GM19395 (cell line): ENCODE measurements around the gene MAB21L3.

Experiments used
- ATAC-seq: cut with Tn5 transposase; IDR thresholded peaks from one replicate; pipeline ENCODE4 v1.9.1; 2021; ENCODE audit warnings: mild to moderate bottlenecking, moderate library complexity; ENCODE audit not compliant: unreplicated experiment

The MAB21L3 gene

DNA sequence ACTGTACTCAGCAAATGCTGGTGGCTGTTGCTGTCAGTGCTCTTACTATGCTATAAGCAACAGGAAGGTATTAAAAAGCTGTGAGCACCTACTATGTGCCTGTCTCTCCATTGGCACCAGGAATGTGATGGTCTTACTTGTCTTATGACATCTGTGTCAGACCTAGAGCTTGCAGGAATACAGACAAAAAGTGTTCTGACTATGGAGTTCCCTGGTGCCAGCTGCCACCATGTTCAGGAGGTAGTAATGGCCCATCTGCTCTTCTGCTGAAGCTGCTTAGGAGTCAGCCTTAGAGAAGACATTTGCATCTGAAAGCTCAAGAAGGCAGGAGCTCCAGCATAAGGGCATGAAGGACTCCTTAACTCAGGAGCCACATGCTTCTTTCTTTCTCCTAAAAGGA, 52.3 kb downstream of the MAB21L3 start:
- ATAC-seq: no peak

DNA sequence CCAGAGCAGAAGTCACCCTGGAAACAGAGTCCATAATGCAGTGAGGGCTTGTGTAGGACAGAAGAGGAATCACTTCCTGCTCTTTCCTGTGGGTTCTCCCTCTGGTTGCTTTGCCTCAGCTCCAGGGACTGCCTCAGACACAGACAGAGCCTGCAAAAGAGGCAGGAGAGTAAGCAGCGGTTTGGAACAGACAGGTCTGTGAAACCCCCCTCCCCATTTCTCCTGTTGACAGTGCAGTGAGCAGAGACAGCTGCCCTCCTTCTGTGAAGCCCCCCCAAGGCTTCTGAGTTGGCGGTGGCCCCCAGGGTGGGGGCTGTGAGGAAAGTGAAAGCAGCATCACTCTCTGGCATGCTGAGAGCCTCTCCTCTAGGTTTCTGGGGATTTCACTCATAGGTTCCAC, 53.0 kb downstream of the MAB21L3 start:
- no peak for ATAC-seq

DNA sequence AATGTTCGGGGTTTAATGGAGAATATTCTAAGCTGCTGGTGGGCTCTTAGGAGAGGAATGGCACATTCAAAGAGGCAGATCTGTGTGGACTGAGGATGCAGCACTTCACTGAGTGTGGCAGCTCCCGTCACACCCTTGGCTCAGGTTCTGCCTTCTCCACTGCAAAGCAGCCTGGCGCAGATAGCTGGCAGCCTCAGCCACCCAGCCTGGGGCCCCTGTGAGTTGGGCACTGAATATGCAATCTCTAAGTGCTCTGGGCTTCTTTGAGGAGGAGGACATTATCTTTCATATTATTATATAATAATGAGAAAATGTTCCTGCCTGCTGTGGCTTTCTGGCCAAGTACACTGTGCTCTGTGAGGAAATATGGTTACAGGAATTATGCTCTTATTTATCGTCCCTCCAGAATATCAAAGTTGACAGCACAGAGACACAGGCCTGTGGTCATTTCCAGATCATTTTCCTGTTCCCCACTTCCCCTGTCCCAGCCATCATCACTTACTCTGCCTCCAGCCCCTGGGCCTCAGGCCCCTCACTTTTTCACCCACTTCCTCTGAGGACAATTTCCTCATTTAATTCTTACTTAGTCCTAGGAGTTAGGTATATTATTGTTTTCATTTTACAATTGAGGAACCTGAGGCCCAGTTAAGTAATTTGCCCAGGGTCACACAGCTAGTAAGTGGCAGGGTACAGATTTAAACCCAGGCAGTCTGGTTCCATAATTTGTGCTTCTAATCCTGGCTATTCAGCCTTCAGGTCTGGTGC, 53.6 kb downstream of the MAB21L3 start:
- ATAC-seq: no peak

DNA sequence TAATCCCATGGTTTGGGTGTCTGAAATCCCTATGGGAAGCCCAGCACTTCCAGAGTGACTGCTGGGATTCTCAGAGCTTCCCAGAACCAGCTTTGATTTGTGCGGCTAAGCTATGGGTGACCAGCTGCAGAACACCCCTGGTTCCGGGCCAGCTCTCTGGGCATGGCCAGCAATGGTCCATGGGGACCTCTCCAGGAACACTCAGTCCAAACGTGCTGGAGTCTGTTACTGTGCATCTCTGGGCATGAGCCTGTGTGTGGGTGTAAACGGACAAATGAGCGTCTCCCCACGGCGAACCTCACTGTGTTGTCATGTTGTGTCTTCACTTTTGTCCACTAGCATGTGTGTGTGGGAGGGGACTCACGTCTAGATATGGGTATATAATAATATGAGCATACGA, 54.4 kb downstream of the MAB21L3 start:
- ATAC-seq: no peak

DNA sequence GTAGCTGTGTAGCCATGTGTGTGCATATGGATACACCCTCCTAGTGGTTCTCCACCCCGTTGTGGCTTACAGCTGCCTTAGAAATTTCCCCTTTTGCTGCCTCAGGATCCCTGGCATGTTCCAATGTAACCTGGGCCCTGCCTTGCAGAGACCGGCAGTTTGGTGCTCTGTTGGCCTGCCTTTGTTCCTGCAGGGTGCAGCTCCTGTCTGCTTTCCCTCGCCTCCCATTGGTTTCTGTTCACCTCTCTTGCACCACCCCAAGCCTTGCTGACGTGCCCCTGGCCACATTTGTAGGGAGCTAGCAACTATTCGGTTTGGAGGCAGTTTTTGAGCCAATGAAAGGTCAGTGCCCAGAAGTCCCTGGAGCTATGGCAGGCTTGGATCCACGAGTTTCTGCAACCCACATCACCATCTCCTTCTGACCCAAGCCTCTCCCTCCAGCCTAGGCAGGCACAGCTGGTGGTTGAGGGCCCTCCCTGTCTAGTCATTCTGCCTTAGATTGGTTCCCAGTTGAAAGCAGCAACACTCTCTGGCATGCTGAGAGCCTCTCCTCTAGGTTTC, 54.9 kb downstream of the MAB21L3 start:
- ATAC-seq: no peak

DNA sequence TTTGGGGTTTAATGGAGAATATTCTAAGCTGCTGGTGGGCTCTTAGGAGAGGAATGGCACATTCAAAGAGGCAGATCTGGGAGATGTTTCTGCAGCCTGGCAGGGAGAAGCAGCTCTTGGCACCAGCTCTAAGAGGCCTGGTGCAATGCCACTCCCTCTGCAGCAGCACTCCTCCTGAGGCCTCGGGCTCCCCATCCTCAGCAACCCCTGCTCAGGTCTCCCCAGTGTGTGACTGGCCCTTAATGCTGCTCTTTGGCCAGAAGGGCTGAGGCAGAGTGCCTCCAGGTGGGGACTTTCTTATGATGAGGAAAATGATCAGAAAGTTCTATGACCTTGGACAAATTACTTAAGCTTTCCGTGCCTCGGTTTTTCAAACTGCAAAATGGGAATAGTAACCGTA, 55.5 kb downstream of the MAB21L3 start:
- no peak for ATAC-seq

DNA sequence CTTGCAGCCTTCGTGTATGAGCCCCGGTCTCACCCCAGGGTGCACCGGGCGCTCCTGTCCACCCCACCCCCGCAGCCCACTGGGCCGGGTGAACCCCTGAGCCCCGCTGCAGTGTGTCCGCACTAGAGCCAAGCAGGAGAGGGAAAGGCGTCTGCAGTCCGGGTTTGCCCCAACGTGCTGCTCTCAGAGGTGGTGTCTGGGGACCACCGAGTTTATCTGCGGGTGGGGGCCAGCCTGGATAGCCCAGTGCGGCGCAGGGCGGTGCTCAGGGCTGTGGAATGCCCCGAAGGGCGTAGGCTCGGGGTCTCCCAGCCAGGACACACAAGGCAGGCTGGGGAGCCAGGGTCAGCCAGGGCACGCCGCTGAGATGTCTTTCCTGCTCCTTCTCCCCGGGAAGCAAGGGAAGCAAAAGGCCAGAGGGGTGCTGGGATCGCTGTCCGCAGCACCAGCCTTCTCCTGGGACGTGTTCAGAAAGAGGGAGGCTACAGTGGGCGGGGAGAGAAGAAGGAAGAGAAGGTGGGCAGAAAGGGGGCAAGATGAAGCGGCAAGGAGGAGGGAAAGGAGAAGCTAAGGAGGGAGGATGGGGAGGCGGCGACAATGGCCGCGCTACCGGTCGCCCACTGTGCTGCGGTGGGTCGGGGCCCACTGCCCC, 56.6 kb downstream of the MAB21L3 start:
- ATAC-seq: peak; percentile 8

DNA sequence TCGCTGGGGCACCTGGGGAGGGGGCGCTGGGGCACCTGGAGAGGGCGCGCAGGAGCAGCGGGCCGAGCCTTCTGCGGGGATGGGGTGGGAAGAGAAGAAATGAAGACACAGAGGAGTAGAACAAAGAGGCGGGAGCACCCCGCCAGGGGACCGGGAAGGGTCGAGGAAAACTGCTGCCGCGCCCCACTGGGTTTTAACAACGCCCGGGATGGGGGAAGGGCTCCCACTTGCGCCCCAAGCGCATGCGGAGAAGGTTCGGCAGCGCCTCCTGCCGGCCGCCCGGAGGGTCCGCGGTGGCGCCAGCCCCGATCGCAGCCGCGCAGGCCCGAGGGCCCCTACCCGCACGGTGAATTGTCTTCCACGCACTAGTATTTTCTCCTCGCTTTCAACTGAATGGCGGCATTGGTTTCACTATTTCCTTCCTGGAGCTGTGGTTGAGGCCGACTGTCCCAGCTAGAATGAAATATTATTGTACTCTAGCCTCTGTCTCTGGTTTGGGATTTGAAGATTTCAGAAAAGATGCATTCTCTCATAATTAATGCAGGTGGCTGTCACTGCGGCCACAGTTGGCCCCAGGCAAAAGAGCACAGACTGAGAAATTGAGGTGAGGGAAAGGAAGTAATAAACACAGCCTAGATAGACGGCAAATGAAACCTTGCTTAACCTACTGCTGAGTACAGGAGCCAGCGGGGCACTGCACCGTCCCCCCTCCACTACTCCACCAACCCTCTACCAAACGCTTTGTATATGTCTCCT, 57.3 kb downstream of the MAB21L3 start:
- peak; percentile 92 for ATAC-seq

DNA sequence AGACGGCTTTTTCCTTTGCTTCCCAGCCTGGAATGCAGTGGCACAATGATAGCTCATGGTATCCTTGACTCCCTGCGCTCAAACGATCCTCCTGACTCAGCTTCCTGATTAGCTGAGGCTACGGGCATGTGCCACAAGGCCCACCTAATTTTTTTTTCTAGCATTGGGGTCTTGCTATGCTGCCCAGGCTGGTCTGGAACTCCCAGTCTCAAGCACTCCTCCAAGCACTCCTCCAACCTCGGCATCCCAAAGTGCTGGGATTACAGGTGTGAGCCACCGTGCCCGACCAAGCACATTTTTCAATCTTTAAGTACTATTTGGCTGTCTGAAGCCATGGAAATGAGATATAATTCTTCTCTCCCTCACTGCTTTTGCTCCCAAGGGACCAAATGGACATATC, 58.7 kb downstream of the MAB21L3 start:
- ATAC-seq: no peak

DNA sequence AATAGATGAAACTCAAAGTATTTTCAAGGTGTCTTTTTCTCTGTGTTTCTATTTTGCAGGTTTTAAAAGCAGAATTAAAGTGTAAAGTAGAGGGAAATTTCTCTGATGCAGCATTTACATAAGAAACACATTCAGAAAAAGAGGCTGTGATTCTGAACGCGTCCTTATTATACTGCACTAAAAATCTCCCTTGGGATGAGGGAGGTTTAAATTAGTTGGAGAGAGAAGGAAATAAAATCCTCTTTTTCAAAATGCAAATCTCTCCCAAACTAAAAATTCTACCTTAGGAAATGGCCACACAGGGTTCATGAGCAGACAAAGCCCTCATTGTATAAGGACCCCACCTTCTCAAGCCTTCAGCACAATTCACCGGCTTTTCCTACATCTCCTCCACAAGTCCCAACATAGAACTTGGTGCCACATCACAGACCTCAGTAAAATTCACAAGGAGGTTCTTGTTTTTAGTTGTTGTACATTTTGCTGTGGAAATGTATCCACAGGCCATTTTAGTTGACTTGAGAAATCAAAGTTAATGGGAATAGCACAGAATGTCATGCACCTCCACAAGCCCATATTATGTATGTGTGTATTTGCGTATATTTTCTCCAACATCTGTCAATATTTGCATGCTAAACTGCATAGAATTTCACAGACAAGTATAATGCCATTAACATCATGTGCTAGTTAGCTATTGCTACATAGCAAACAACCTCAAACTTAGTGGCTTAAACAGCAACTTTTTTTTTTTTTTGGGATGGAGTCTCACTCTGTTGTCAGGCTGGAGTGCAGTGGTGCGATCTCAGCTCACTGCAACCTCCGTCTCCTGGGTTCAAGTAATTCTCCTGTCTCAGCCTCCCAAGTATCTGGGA, 59.8 kb downstream of the MAB21L3 start:
- ATAC-seq: no peak

DNA sequence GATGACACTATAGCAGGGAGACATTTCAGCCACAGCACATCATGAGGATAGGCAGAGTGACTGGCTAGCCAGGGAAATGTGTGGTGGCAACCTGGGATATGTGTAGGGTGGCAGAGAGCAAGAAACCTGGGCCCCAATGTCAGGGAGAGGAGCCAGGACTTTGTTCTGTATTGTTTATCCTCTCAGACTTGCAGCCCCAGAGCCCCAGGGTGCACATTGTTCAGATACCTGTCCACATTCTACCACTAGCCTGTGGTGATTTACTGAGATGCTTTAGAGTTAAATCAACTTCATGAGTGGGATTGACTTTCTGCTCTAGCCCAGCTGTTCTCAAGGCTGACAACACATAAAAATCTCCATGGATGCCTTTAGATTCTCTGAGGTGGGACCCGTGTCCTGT, 61.5 kb downstream of the MAB21L3 start:
- ATAC-seq: no peak

DNA sequence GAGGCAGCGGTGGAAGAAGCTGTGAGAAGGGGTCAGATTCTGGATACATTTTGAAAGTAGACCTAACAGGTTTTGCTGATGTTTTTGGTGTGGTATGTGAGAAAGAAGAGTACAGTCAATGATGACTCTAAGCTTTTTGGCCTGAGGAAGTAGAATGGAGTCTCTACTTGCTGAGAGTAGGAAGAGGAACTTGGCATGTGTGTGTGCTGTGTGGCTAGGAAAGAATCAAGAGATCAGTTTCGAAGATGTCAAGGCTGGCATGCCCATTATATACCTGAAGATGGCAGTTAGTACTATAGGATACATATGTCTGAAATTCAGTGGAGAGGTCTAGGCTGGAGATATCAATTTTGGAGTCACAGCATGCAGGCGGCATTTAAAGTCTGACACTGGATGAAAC, 64.4 kb downstream of the MAB21L3 start:
- no peak for ATAC-seq

DNA sequence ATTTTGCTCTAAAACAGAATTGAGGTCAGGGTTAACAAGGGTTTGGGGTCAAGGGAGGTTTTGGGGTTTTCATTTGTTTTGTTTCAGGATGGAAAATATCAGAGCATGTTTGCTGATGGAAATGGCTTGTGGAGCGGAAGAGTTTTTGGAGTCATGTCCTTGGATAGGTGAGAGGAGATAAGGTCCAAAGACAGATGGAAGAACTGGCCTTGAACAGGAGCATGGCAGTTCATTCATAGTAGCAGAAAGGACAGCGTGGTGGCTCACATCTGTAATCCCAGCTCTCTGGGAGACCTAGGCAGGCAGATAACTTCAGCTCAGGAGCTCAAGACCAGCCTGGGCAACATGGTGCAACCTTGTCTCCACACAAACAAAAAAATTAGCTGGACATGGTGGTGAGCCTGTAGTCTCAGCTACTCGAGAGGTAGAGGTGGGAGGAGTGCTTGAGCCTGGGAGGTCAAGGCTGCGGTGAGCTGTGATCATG, 65.1 kb downstream of the MAB21L3 start:
- no peak for ATAC-seq

DNA sequence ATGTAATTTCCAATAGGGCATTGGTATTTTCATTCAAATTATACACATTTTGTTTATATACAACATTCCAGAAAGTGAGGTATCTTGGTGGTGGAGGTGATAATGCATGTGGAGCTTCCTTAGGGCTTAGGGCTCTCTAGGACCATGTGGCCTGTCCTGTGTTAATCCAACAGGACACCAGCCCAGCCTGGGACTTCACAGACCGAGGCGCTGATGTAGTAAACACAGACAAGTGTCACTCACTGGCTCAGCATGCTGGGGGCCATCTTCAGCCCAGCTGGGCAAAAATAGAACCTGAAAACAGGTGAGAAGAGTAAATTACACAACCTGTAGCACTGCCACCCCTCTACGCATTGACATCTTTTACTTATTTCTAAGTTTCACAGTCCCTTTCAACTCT, 66.7 kb downstream of the MAB21L3 start:
- ATAC-seq: no peak

DNA sequence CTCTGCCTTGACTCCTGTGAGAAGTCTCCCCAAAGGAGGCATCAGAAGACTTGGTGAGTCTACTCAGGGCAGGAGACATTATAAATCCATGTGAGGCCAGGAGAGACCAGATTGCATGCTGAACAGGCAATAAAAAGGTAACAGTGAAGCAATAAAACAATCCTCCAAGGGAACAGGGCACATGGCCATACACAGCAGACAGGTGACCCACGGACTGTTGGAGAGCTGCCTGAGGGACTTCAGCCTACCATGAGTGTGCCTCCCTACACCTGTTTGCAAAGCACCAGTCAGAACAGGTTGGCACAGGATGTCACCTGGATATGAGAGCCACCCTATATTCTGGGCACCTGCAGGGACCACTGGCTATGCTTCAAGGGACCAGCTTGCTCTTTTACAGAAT, 67.6 kb downstream of the MAB21L3 start:
- no peak for ATAC-seq

DNA sequence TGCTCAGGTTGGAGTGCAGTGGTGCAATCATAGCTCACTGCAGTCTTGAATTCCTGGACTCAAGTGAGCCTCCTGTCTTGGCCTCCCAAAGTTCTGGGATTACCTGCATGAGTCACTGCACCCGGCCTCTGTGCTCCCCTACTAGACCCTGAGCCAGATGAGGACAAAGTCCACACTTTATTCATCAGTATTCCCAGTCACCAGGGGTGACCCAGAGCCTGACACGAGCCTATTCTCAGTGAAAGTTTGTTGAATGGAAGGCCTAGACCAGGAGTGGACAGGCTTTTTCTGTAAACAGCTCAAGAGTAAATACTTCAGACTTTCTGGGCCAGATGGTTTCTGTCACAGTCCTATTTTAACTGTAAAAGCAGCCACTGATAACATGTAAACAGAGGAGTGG, 68.2 kb downstream of the MAB21L3 start:
- no peak for ATAC-seq

DNA sequence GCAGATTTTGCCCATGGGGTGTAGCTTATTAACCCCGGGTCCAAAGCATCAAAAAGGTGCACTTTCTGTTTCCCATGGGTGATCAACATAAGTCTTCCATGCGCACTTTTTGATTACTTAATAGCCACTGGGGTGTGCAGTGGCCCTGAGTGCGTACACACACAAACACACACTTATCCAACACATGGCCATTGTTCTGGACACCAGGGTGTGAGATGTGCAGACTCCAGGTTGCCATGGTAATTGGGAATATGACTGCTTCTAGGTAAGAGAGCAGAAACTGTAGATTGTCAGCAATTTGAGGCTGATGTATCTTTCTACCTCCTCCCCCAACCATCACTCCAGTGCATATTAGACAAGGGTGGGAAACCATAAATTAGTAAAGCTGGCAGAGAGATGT, 68.8 kb downstream of the MAB21L3 start:
- no peak for ATAC-seq

DNA sequence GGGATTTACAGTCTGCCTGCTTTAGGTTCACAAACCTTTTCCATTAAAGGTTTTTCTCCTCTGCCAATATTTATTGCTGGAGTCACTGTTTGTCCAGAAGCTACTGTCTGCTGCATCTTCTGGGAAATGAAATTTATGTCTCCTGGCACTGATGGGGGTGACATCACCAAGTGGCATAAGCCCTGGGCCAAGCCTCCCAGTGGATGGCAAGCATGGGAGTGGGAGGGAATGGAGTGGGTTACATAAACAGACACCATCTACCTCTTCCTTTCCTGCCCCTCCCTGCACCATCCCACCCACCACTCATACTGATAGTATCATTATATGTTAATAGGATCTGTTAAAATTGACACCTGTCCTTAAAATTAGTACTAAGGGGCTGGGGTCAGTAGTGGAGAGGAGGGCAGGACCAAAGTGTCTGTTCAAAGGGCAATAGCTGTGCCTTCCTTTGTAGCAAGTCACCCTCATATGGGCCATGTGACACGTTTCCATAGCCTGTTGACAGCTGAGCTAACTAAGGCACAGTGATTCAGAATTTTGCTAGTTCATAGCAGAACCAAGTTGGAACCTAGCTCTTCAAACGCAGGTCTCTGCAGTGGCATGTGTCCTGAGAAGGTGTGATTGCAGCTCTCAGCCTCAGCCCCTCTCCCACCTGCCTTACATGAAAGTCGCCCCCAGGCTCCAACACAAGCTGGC, 71.0 kb downstream of the MAB21L3 start:
- ATAC-seq: no peak
